ENCODE data around the gene TBC1D22B.

Gene TBC1D22B

GRCh38 chr6:37317312-37318038, 59.9 kb downstream of the TBC1D22B start:
- Histone ChIP-seq H3K27me3 (ENCODE audit: insufficient read depth, poor library complexity, severe bottlenecking) (no peaks in the 10 kb centered on the region), H3K4me3 (ENCODE audit: severe bottlenecking) (no peak overlapping the region), H3K27ac (ENCODE audit: poor library complexity, severe bottlenecking) (no peak overlapping the region), H3K36me3 (ENCODE audit: low read depth) (peaks cover 69% of the 10 kb centered on the region), H3K4me1 (ENCODE audit: insufficient read depth, poor library complexity, severe bottlenecking) (no peaks in the 10 kb centered on the region), H3K9me3 (ENCODE audit: severe bottlenecking) (peaks cover 2% of the 10 kb centered on the region)
- TF ChIP-seq CTCF (IDR thresholded peaks at IDR 0.05; ENCODE audit: poor library complexity, severe bottlenecking), result no peak
- no peak for DNase-seq (ENCODE audit: low spot score)
- ATAC-seq (ENCODE audit: low read depth), result no peak

GRCh38 chr6:37319156-37319555, 61.6 kb downstream of the TBC1D22B start:
- no peak overlapping the region for H3K27ac ChIP-seq (ENCODE audit: poor library complexity, severe bottlenecking)
- H3K27me3 ChIP-seq (ENCODE audit: insufficient read depth, poor library complexity, severe bottlenecking), result no peaks in the 10 kb centered on the region
- TF ChIP-seq CTCF (IDR thresholded peaks at IDR 0.05; ENCODE audit: poor library complexity, severe bottlenecking), result no peak
- no peaks in the 10 kb centered on the region for H3K9me3 ChIP-seq (ENCODE audit: severe bottlenecking)
- H3K36me3 ChIP-seq (ENCODE audit: low read depth), result peaks cover 59% of the 10 kb centered on the region
- peaks cover 6% of the 10 kb centered on the region for H3K4me1 ChIP-seq (ENCODE audit: insufficient read depth, poor library complexity, severe bottlenecking)
- no peak overlapping the region for H3K4me3 ChIP-seq (ENCODE audit: severe bottlenecking)
- ATAC-seq (ENCODE audit: low read depth) (no peak), DNase-seq (ENCODE audit: low spot score) (no peak)

- Histone ChIP-seq H3K4me3 (ENCODE audit: severe bottlenecking) (no peak overlapping the region), H3K4me1 (ENCODE audit: insufficient read depth, poor library complexity, severe bottlenecking) (peaks cover 6% of the 10 kb centered on the region), H3K9me3 (ENCODE audit: severe bottlenecking) (no peaks in the 10 kb centered on the region), H3K36me3 (ENCODE audit: low read depth) (peaks cover 51% of the 10 kb centered on the region), H3K27me3 (ENCODE audit: insufficient read depth, poor library complexity, severe bottlenecking) (no peaks in the 10 kb centered on the region), H3K27ac (ENCODE audit: poor library complexity, severe bottlenecking) (no peak overlapping the region)
- no peak for DNase-seq (ENCODE audit: low spot score)
- no peak for TF ChIP-seq CTCF (IDR thresholded peaks at IDR 0.05; ENCODE audit: poor library complexity, severe bottlenecking)
- ATAC-seq (ENCODE audit: low read depth), result no peak
Observed at GRCh38 chr6:37319856-37320480, 62.4 kb downstream of the TBC1D22B start.

GRCh38 chr6:37320646-37321045, 63.1 kb downstream of the TBC1D22B start:
- ATAC-seq (ENCODE audit: low read depth) (no peak), DNase-seq (ENCODE audit: low spot score) (no peak)
- Histone ChIP-seq H3K27me3 (ENCODE audit: insufficient read depth, poor library complexity, severe bottlenecking) (no peaks in the 10 kb centered on the region), H3K36me3 (ENCODE audit: low read depth) (peaks cover 44% of the 10 kb centered on the region), H3K9me3 (ENCODE audit: severe bottlenecking) (no peaks in the 10 kb centered on the region), H3K27ac (ENCODE audit: poor library complexity, severe bottlenecking) (no peak overlapping the region), H3K4me3 (ENCODE audit: severe bottlenecking) (no peak overlapping the region), H3K4me1 (ENCODE audit: insufficient read depth, poor library complexity, severe bottlenecking) (peaks cover 6% of the 10 kb centered on the region)
- TF ChIP-seq CTCF (IDR thresholded peaks at IDR 0.05; ENCODE audit: poor library complexity, severe bottlenecking), result no peak

- TF ChIP-seq CTCF (IDR thresholded peaks at IDR 0.05; ENCODE audit: poor library complexity, severe bottlenecking), result no peak
- H3K4me1 ChIP-seq (ENCODE audit: insufficient read depth, poor library complexity, severe bottlenecking), result peaks cover 6% of the 10 kb centered on the region
- no peak overlapping the region for H3K4me3 ChIP-seq (ENCODE audit: severe bottlenecking)
- no peak overlapping the region for H3K27ac ChIP-seq (ENCODE audit: poor library complexity, severe bottlenecking)
- no peak for DNase-seq (ENCODE audit: low spot score)
- peaks cover 40% of the 10 kb centered on the region for H3K36me3 ChIP-seq (ENCODE audit: low read depth)
- ATAC-seq (ENCODE audit: low read depth), result no peak
- no peaks in the 10 kb centered on the region for H3K9me3 ChIP-seq (ENCODE audit: severe bottlenecking)
- H3K27me3 ChIP-seq (ENCODE audit: insufficient read depth, poor library complexity, severe bottlenecking), result no peaks in the 10 kb centered on the region
Observed at GRCh38 chr6:37321101-37321500, 63.5 kb downstream of the TBC1D22B start.
